A549 (cell line): ENCODE measurements around the gene OR8I2.

Experiments
- CEBPB ChIP-seq, 2 experiments: fragments of >200 bp in 1 of 2; sonication (Bioruptor Twin) in 1 of 2; formaldehyde crosslinking in 1 of 2; IDR thresholded peaks; 2 replicates each; pipeline ENCODE4 v1.6.1; 2012 to 2016
- CHD2 ChIP-seq: fragments of 150-350 bp; IDR thresholded peaks from 2 replicates; pipeline ENCODE4 v1.6.1; 2014; ENCODE audit warnings: low read length; ENCODE audit not compliant: partially characterized antibody
- NR3C1 ChIP-seq: fragments of >200 bp; sonication (Bioruptor Twin); formaldehyde crosslinking; IDR thresholded peaks from 3 replicates; pipeline ENCODE4 v1.6.1; 2017
- RARB ChIP-seq: fragments of 250-450 bp; sonication (Bioruptor Pico); IDR thresholded peaks from 2 replicates; pipeline ENCODE4 v1.8.0; 2021; ENCODE audit warnings: mild to moderate bottlenecking, moderate library complexity
- RCOR1 ChIP-seq: fragments of 150-350 bp; IDR thresholded peaks from 2 replicates; pipeline ENCODE4 v1.6.1; 2014; ENCODE audit warnings: antibody characterized with exemption, low read length, low read depth
- SMC3 ChIP-seq: fragments of >200 bp; sonication (Bioruptor Twin); formaldehyde crosslinking; IDR thresholded peaks from 3 replicates; pipeline ENCODE4 v1.6.1; 2018; ENCODE audit warnings: inconsistent platforms
- TF ChIP-seq, protein P1 (sequence below): fragments of >200 bp; sonication (Bioruptor Twin); formaldehyde crosslinking; IDR thresholded peaks from 3 replicates; pipeline ENCODE4 v1.5.1; 2016
- TF ChIP-seq, protein P2 (sequence below): IDR thresholded peaks from 2 replicates; pipeline ENCODE4 v1.6.1; 2012

- TF ChIP-seq, protein P1, sequence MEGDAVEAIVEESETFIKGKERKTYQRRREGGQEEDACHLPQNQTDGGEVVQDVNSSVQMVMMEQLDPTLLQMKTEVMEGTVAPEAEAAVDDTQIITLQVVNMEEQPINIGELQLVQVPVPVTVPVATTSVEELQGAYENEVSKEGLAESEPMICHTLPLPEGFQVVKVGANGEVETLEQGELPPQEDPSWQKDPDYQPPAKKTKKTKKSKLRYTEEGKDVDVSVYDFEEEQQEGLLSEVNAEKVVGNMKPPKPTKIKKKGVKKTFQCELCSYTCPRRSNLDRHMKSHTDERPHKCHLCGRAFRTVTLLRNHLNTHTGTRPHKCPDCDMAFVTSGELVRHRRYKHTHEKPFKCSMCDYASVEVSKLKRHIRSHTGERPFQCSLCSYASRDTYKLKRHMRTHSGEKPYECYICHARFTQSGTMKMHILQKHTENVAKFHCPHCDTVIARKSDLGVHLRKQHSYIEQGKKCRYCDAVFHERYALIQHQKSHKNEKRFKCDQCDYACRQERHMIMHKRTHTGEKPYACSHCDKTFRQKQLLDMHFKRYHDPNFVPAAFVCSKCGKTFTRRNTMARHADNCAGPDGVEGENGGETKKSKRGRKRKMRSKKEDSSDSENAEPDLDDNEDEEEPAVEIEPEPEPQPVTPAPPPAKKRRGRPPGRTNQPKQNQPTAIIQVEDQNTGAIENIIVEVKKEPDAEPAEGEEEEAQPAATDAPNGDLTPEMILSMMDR = no peak
- TF ChIP-seq CEBPB (IDR thresholded peaks at IDR 0.05) (no peak), CHD2 (no peak), NR3C1 (no peak), RCOR1 (no peak), SMC3 (no peak), RARB (CRISPR knock-in tag) (no peak)
- TF ChIP-seq, protein P2, sequence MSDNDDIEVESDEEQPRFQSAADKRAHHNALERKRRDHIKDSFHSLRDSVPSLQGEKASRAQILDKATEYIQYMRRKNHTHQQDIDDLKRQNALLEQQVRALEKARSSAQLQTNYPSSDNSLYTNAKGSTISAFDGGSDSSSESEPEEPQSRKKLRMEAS = no peak
Measured at GRCh38 chr11:56045538-56045937, 47.6 kb upstream of the OR8I2 start.
